ENCODE results near the gene GPR17.

Gene GPR17

DNA sequence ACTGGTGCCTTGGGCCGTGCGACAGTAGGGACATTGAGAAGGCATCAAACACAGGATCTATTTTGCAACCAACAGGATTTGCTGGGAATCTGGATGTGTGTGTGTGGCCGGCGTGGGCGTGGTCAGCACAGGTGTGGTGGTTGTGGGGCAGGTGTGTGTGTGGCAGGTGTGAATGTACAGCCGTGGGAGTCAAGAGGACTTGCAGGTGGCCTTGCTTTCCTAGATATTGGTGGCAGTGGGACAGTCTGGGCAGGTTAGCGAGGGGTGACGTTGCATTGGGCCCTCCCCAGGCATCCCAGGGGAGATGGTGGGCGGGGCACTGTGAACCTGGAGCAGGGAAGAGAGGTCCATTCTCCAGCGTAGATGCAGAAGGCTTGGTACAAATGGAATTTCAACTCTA is 32.6 kb downstream of the GPR17 start:
- Histone ChIP-seq H3K27ac (ENCODE audit: low read depth, low read length, severe bottlenecking) (no peak overlapping the region), H3K4me3 (ENCODE audit: extremely low read depth, insufficient read depth, low read length, poor library complexity, severe bottlenecking) (no peak overlapping the region), H3K9me3 (ENCODE audit: control insufficient read depth, low read length) (no peaks in the 10 kb centered on the region), H3K36me3 (ENCODE audit: control insufficient read depth, insufficient read depth, low read length) (no peaks in the 10 kb centered on the region), H3K4me1 (ENCODE audit: control insufficient read depth, insufficient read depth, low read length, poor library complexity, severe bottlenecking) (peaks cover 7% of the 10 kb centered on the region)
- WGBS, 2 experiments (ENCODE audit: insufficient coverage in 2 of 2) = 80 to 91% methylated on average over 9 to 10 of the region's 10 CpGs

DNA sequence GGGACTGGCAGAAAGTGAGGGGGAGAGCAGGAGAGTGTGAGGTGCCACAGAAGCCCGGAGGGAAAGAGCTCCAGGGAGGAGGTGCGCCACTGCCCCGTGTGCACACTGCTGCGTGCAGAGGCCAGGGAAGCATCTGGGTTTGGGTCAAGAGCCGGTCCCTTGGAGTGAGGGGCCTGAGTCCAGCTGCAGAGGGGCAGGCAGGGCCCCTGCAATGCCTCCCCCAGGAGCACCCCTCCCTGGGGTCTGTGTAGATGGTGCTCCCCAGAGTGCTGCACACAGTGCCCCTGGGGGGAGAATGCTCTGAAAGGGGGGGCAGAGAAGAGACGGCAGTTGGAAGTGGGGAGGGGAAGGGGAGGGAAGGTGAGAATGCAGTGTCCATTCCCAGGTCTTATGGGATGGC is 33.0 kb downstream of the GPR17 start:
- Histone ChIP-seq H3K9me3 (ENCODE audit: control insufficient read depth, low read length) (no peaks in the 10 kb centered on the region), H3K36me3 (ENCODE audit: control insufficient read depth, insufficient read depth, low read length) (no peaks in the 10 kb centered on the region)
- WGBS, 2 experiments (ENCODE audit: insufficient coverage in 2 of 2) = 93% methylated on average over 2 of the region's 6 CpGs; no CpG with 5 or more reads in 1 of the 2 experiments

DNA sequence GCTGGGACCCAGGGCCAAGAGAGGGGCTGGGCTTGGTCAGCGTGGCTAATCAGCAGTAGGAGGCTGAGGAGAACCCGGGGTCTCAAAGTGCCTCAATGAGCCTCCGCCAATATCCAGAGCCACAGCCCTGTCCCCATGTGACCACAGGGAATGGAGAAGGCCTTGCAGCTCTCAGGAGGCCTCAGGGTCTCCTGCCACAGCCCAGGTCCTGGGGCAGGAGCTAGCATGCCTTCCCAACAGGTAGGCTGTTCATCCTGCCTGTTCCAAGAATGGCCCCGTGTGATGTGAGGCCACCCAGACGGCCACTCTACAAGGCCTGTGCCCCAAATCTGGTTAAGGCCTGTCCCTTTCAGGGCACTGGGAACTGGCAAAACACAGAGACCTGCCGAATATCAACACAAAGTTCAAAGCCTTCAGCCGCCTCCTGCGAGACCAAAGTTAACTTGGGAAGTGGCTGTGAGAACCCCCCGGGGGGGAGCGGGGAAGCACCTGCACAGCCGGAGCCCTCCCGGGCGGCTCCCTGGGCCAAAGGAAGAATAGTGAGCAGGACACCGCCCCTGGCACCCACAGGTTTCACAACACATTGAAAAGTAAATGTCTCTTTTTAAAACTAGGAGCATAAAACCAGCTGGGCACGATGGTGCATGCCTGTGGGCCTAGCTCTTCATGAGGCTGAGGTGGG is 33.9 kb downstream of the GPR17 start:
- H3K36me3 ChIP-seq (ENCODE audit: control insufficient read depth, insufficient read depth, low read length) = no peaks in the 10 kb centered on the region
- H3K4me3 ChIP-seq (ENCODE audit: extremely low read depth, insufficient read depth, low read length, poor library complexity, severe bottlenecking) = no peak overlapping the region
- 91 to 92% methylated on average over 6 to 13 of the region's 15 CpGs for WGBS, 2 experiments (ENCODE audit: insufficient coverage in 2 of 2)
- H3K27ac ChIP-seq (ENCODE audit: low read depth, low read length, severe bottlenecking) = no peak overlapping the region
- H3K4me1 ChIP-seq (ENCODE audit: control insufficient read depth, insufficient read depth, low read length, poor library complexity, severe bottlenecking) = peaks cover 11% of the 10 kb centered on the region
- H3K9me3 ChIP-seq (ENCODE audit: control insufficient read depth, low read length) = no peaks in the 10 kb centered on the region

More for the DNA sequence above, 33.0 kb downstream of the GPR17 start:
- Histone ChIP-seq H3K4me3 (ENCODE audit: extremely low read depth, insufficient read depth, low read length, poor library complexity, severe bottlenecking) (no peak overlapping the region), H3K4me1 (ENCODE audit: control insufficient read depth, insufficient read depth, low read length, poor library complexity, severe bottlenecking) (peaks cover 10% of the 10 kb centered on the region), H3K27ac (ENCODE audit: low read depth, low read length, severe bottlenecking) (no peak overlapping the region)

DNA sequence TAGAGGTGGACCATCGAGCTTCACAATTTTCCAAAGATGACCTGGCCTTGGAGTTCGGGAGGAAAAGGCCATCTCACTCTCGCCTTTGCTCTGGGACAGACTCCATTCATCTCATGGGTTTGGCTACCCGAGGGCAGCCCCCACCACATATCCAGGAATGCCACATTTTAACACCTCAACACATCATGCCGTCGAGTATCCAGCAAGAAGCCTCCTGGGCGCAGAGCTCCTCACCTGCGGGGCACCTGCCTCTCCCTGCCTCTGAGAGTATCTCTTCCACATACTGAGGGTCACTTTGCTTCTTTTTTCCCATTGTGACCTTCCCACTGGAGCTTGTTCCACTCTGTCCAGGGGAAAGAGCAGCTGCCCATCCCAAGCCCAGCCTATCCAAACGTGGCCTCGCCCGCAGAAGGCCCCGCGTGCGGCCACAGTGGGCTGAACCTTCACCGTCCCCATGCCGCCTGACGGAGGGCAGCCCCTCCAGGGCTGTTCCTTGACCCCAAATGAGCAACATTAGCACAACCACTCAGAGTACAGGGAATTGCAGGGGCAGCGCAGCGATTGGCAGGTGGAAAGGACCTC is 34.8 kb downstream of the GPR17 start:
- no peak overlapping the region for H3K27ac ChIP-seq (ENCODE audit: low read depth, low read length, severe bottlenecking)
- no peak overlapping the region for H3K4me3 ChIP-seq (ENCODE audit: extremely low read depth, insufficient read depth, low read length, poor library complexity, severe bottlenecking)
- H3K9me3 ChIP-seq (ENCODE audit: control insufficient read depth, low read length) = no peaks in the 10 kb centered on the region
- no peaks in the 10 kb centered on the region for H3K36me3 ChIP-seq (ENCODE audit: control insufficient read depth, insufficient read depth, low read length)
- peaks cover 11% of the 10 kb centered on the region for H3K4me1 ChIP-seq (ENCODE audit: control insufficient read depth, insufficient read depth, low read length, poor library complexity, severe bottlenecking)
- WGBS, 2 experiments (ENCODE audit: insufficient coverage in 2 of 2) = 90 to 93% methylated on average over 14 to 19 of the region's 19 CpGs

DNA sequence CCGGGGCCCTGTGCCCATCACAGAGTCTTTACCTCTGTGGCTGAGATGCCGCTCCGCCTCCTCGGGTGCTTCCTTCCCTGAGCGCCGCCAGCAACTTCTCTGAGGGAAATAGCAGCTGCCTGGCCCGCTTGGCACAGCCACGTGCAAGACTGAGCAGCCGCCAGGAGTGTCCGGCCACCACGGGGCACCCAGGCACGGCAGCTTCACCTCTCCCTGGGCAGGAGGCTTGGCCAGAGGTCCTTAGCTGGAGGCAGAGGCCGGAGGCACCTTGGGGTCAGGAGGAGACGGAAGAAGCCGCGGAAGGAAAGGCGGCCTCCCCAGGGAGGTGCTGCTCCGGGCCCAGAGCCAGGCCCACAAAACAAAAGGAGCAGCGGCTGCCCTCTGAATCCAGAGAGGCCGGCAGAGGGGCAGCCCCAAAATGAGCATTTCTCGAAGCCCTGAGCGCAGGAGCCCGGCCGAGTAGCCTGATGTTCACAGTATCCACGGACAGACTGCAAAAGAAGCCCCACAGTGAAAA is 35.4 kb downstream of the GPR17 start:
- WGBS, 2 experiments (ENCODE audit: insufficient coverage in 2 of 2) = 85 to 86% methylated on average over 21 to 25 of the region's 25 CpGs
- no peaks in the 10 kb centered on the region for H3K36me3 ChIP-seq (ENCODE audit: control insufficient read depth, insufficient read depth, low read length)
- no peak overlapping the region for H3K4me3 ChIP-seq (ENCODE audit: extremely low read depth, insufficient read depth, low read length, poor library complexity, severe bottlenecking)
- no peaks in the 10 kb centered on the region for H3K9me3 ChIP-seq (ENCODE audit: control insufficient read depth, low read length)
- H3K4me1 ChIP-seq (ENCODE audit: control insufficient read depth, insufficient read depth, low read length, poor library complexity, severe bottlenecking) = peaks cover 11% of the 10 kb centered on the region
- no peak overlapping the region for H3K27ac ChIP-seq (ENCODE audit: low read depth, low read length, severe bottlenecking)

DNA sequence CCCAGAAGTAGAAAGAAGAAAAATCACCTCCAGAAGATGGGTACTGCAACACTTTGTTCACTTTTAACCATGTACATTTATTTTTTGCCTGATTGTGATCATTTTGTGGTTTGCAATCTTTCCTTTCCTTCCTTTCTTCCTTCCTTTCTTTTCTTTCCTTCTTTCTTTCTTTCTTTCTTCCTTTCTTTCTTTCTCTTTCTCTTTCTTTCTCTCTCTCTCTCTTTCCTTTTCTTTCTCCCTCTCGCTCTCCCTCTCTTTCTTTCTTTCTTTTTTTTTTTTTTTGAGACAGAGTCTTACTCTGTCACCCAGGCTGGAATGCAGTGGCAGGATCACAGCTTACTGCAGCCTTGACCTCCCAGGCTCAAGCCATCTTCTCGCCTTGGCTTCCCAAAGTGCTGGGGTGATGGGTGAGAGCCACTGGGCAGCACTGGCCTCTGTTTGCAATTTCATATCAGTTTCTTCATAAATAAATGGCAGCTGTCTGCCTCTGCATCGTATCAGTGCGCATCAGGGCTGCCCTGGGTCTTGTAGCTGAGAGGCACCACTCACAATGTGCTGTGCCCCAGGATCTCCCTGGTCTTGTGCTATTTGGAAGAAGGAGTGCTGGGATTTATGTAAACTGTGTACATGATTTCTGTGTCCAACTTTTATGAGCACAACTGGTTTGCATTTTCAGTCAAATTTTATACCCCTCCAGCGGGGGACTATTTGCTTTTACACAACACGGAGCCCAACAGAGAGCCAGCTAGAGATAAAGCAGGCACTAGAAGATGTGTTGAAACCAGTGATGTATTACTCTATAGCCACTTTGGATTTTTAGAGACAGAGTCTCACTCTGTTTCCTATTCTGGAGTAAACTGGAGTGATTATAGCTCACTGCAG is 36.3 kb downstream of the GPR17 start:
- no peaks in the 10 kb centered on the region for H3K9me3 ChIP-seq (ENCODE audit: control insufficient read depth, low read length)
- H3K27ac ChIP-seq (ENCODE audit: low read depth, low read length, severe bottlenecking) = no peak overlapping the region
- WGBS, 2 experiments (ENCODE audit: insufficient coverage in 2 of 2) = 94 to 95% methylated on average over 3 to 4 of the region's 6 CpGs
- H3K36me3 ChIP-seq (ENCODE audit: control insufficient read depth, insufficient read depth, low read length) = no peaks in the 10 kb centered on the region
- H3K4me3 ChIP-seq (ENCODE audit: extremely low read depth, insufficient read depth, low read length, poor library complexity, severe bottlenecking) = no peak overlapping the region
- H3K4me1 ChIP-seq (ENCODE audit: control insufficient read depth, insufficient read depth, low read length, poor library complexity, severe bottlenecking) = peaks cover 11% of the 10 kb centered on the region

DNA sequence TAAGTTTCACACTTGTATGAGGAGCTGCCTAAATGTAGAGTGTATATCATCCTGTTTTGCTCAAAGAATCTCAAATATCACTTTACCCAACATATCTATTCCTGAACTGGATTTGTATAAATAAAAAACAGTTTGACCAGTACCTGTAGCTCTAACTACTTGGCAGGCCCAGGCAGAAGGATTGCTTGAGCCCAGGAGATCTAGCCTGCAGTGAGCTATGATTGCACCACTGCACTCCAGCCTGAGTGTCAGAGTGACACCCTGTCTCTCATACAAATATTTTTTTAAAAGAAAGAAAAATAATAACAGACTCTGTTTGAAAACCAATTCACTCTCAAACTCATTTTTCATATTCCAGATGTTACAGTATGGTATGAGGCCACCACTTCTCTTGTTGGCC is 37.1 kb downstream of the GPR17 start:
- H3K9me3 ChIP-seq (ENCODE audit: control insufficient read depth, low read length) = no peaks in the 10 kb centered on the region
- no peaks in the 10 kb centered on the region for H3K36me3 ChIP-seq (ENCODE audit: control insufficient read depth, insufficient read depth, low read length)
- peaks cover 11% of the 10 kb centered on the region for H3K4me1 ChIP-seq (ENCODE audit: control insufficient read depth, insufficient read depth, low read length, poor library complexity, severe bottlenecking)
- H3K4me3 ChIP-seq (ENCODE audit: extremely low read depth, insufficient read depth, low read length, poor library complexity, severe bottlenecking) = no peak overlapping the region
- no peak overlapping the region for H3K27ac ChIP-seq (ENCODE audit: low read depth, low read length, severe bottlenecking)

DNA sequence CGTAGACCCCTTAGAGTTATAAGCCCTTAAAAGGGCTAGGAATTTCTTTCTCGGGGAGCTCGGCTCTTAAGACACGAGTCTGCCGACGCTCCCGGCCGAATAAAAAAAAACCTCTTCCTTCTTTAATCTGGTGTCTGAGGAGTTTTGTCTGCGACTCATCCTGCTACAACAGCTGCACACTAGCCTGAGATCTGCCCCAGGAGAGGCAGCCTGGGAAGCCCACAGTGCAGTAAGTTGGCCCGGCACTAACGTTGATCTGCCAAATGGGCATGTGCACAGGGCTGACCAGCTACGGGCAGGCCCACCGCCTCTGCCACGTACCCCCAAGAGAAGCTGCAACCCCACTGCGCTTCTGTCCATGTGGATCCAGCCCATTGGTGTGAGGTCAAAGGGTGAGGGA is 37.8 kb downstream of the GPR17 start:
- no peak overlapping the region for H3K4me3 ChIP-seq (ENCODE audit: extremely low read depth, insufficient read depth, low read length, poor library complexity, severe bottlenecking)
- H3K4me1 ChIP-seq (ENCODE audit: control insufficient read depth, insufficient read depth, low read length, poor library complexity, severe bottlenecking) = peaks cover 11% of the 10 kb centered on the region
- H3K9me3 ChIP-seq (ENCODE audit: control insufficient read depth, low read length) = no peaks in the 10 kb centered on the region
- no peaks in the 10 kb centered on the region for H3K36me3 ChIP-seq (ENCODE audit: control insufficient read depth, insufficient read depth, low read length)
- 93 to 94% methylated on average over 9 to 11 of the region's 15 CpGs for WGBS, 2 experiments (ENCODE audit: insufficient coverage in 2 of 2)
- H3K27ac ChIP-seq (ENCODE audit: low read depth, low read length, severe bottlenecking) = no peak overlapping the region

DNA sequence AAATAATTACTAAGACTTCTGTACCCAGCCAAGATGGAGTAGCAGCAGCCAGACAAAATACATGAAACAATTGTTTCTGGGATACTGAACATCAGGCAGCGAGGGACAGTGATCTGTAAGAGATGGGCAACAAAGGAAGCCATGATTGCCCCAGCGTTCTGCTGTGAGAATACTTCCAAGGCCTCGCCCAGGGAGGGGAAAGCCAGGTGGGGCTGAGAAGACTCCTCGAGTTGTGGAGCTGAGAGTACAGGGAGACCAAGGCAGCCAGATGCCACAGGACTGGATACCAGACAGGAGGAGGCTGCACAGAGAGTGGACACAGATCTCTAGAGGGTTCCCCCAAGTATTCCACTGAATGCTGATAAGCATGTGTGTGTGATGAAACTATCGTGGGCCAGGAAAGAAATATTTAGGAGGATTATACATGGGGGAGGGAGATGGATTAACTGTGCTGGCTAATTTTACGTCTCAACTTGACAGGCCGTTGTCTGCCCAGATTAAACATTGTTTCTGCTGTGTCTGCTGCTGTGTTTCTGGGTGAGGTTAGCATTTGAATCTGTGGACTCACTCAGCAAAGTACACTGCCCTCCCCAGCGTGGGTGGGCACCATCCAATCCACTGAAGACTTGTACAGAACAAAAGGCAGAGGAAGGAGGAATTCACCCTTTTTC is 39.6 kb downstream of the GPR17 start:
- H3K9me3 ChIP-seq (ENCODE audit: control insufficient read depth, low read length) = peaks cover 9% of the 10 kb centered on the region
- H3K4me3 ChIP-seq (ENCODE audit: extremely low read depth, insufficient read depth, low read length, poor library complexity, severe bottlenecking) = no peak overlapping the region
- peaks cover 11% of the 10 kb centered on the region for H3K4me1 ChIP-seq (ENCODE audit: control insufficient read depth, insufficient read depth, low read length, poor library complexity, severe bottlenecking)
- no peaks in the 10 kb centered on the region for H3K36me3 ChIP-seq (ENCODE audit: control insufficient read depth, insufficient read depth, low read length)
- 83 to 86% methylated on average over 6 to 8 of the region's 8 CpGs for WGBS, 2 experiments (ENCODE audit: insufficient coverage in 2 of 2)
- H3K27ac ChIP-seq (ENCODE audit: low read depth, low read length, severe bottlenecking) = no peak overlapping the region

DNA sequence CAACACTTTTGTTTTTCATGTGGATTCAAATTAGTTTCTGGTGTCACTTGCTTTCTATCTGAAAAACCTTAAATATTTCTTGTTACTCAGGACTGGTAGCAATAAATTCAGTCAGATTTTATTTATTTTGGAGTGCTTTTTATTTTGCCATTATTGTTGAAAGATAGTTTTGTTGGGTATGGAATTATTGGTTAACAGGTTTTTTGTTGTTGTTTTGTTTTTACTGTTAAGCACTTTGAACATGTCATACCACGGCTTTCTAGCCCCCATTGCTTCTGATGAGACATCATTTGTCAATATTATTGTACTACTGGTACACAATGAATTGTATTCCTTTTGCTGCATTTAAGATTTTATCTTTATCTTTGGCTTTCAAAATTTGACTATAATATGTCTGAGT is 42.5 kb downstream of the GPR17 start:
- no peaks in the 10 kb centered on the region for H3K36me3 ChIP-seq (ENCODE audit: control insufficient read depth, insufficient read depth, low read length)
- no peak overlapping the region for H3K27ac ChIP-seq (ENCODE audit: low read depth, low read length, severe bottlenecking)
- H3K9me3 ChIP-seq (ENCODE audit: control insufficient read depth, low read length) = peaks cover 20% of the 10 kb centered on the region
- H3K4me1 ChIP-seq (ENCODE audit: control insufficient read depth, insufficient read depth, low read length, poor library complexity, severe bottlenecking) = peaks cover 7% of the 10 kb centered on the region
- no CpG with 5 or more reads among the region's 1 CpG for WGBS, 2 experiments (ENCODE audit: insufficient coverage in 2 of 2)
- H3K4me3 ChIP-seq (ENCODE audit: extremely low read depth, insufficient read depth, low read length, poor library complexity, severe bottlenecking) = no peak overlapping the region

Data from mesodermal cell (in vitro differentiated cells).